Body of pancreas (tissue), 4 donors: Measurements from ENCODE around the gene GMDS.

Experiments
- POLR2A ChIP-seq, 3 donors: fragments of 450-650 bp; IDR thresholded peaks; one replicate each; pipeline ENCODE4 v1.6.1; 2016; ENCODE audit warnings: antibody characterized with exemption in 3 of 3, mild to moderate bottlenecking in 2 of 3
- TF ChIP-seq, protein P1 (sequence below), 7 experiments: fragments of 450-650 bp in 4 of 7; fragments of 200-600 bp in 3 of 7; sonication (generic) in 3 of 7; IDR thresholded peaks; one replicate each; pipeline ENCODE4 v1.5.1; 2016 to 2019; ENCODE audit warnings: antibody characterized with exemption in 7 of 7

- TF ChIP-seq, protein P1, sequence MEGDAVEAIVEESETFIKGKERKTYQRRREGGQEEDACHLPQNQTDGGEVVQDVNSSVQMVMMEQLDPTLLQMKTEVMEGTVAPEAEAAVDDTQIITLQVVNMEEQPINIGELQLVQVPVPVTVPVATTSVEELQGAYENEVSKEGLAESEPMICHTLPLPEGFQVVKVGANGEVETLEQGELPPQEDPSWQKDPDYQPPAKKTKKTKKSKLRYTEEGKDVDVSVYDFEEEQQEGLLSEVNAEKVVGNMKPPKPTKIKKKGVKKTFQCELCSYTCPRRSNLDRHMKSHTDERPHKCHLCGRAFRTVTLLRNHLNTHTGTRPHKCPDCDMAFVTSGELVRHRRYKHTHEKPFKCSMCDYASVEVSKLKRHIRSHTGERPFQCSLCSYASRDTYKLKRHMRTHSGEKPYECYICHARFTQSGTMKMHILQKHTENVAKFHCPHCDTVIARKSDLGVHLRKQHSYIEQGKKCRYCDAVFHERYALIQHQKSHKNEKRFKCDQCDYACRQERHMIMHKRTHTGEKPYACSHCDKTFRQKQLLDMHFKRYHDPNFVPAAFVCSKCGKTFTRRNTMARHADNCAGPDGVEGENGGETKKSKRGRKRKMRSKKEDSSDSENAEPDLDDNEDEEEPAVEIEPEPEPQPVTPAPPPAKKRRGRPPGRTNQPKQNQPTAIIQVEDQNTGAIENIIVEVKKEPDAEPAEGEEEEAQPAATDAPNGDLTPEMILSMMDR (IDR thresholded peaks at IDR 0.05): no peak
- no peak for TF ChIP-seq POLR2A (IDR thresholded peaks at IDR 0.05)
Observed at GRCh38 chr6:1598433-1598832, 647.0 kb downstream of the GMDS start.
